Neural crest cell (in vitro differentiated cells): Measurements from ENCODE around the gene LRPAP1. TPM values are rescaled to one million over a fixed set of nuclear protein-coding genes. Genes with fewer than 3 reads are reported as not detected.

Source experiments
- DNase-seq: peaks from one replicate; pipeline ENCODE4 v3.0.0; 2021; ENCODE audit warnings: low read depth, mixed read lengths, low spot score
- H3K27ac Mint-ChIP-seq: one replicate; pipeline ENCODE4 v1.8.0; 2021; ENCODE audit warnings: mild to moderate bottlenecking, mixed read lengths; ENCODE audit not compliant: unreplicated experiment
- H3K27me3 Mint-ChIP-seq: 2 replicates; pipeline ENCODE4 v1.8.0; 2021; ENCODE audit warnings: low read depth, mild to moderate bottlenecking, mixed read lengths
- H3K36me3 Mint-ChIP-seq: 2 replicates; pipeline ENCODE4 v1.8.0; 2021; ENCODE audit warnings: low read depth, mild to moderate bottlenecking, mixed read lengths
- H3K4me1 Mint-ChIP-seq: 2 replicates; pipeline ENCODE4 v1.8.0; 2021; ENCODE audit warnings: mixed read lengths
- H3K4me3 Mint-ChIP-seq: one replicate; pipeline ENCODE4 v1.8.0; 2021; ENCODE audit warnings: mild to moderate bottlenecking, mixed read lengths
- H3K9me3 Mint-ChIP-seq: 2 replicates; pipeline ENCODE4 v1.8.0; 2021; ENCODE audit warnings: mixed read lengths
- CTCF ChIP-seq: fragments of 200-600 bp; sonication (generic); conservative IDR thresholded peaks from 2 replicates; pipeline ENCODE4 v1.5.0; 2021; ENCODE audit warnings: antibody characterized with exemption, mild to moderate bottlenecking
- total RNA-seq: library from RNA; stranded (reverse); gene quantifications from 2 replicates; pipeline ENCODE4 v1.2.1, GENCODE V29; 2021

Gene LRPAP1
- total RNA-seq, 1 donor from 2014 or later: 116 TPM

GRCh38 chr4:3527914-3528876 is 4.0 kb downstream of the LRPAP1 start:
- Mint-ChIP-seq H3K4me1 (peaks cover 42% of the 10 kb centered on the region), H3K27ac (no peak overlapping the region), H3K27me3 (no peaks in the 10 kb centered on the region), H3K36me3 (no peaks in the 10 kb centered on the region), H3K9me3 (no peaks in the 10 kb centered on the region), H3K4me3 (peak overlapping the region; percentile 44)
- TF ChIP-seq CTCF: no peak
- no peak for DNase-seq

- Mint-ChIP-seq H3K36me3 (no peaks in the 10 kb centered on the region), H3K27ac (no peak overlapping the region), H3K4me1 (peaks cover 37% of the 10 kb centered on the region), H3K27me3 (no peaks in the 10 kb centered on the region), H3K9me3 (no peaks in the 10 kb centered on the region), H3K4me3 (peak overlapping the region; percentile 62)
- DNase-seq: no peak
- TF ChIP-seq CTCF: no peak
Measured at GRCh38 chr4:3527101-3527913, 4.9 kb downstream of the LRPAP1 start.

GRCh38 chr4:3526456-3526855 is 5.8 kb downstream of the LRPAP1 start:
- H3K27ac Mint-ChIP-seq: no peak overlapping the region
- no peaks in the 10 kb centered on the region for H3K27me3 Mint-ChIP-seq
- no peak for DNase-seq

DNA sequence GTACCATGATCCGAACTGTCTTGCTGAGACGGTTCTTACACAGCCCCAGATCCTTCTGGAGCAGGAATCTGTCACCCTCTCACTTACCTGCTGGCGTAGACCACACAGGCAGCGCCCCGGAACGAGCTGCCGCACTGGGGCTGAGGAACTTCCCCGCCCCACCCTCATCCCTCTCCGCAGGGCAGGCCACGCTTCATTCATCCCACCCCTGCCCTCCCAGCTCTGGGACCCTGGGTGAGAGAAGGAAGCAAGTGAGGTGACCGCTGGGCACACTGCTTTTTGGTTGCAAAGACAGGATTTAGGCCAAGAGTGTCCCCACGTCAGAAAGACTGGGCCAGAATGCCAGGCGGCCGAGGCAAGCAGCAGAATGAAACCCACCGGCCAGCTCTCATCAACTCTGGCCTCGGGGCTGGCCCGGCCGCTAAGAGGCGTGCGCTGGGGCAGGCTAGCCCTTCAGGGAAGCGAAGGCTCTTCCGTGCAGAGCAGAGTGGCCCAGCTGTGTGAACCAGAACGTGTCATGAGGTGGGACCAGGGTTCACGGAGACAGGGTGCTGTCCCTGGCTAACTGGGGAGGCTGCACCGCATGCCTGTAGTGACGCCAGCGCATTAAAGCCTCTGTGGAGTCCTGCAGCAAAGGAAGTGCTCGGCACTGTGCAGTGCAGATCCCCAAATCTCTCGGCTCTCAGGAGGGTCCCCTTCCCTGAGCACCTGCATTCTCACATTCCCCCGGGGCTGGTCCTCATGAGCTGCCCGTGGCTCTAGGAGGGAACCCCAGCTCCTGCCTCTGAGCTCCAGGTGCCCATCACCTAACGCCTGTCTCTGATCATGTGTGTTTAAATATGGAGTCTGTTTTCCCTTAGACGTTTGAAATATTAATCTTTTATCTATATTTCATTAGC is 6.4 kb downstream of the LRPAP1 start:
- Mint-ChIP-seq H3K27ac (no peak overlapping the region), H3K27me3 (no peaks in the 10 kb centered on the region), H3K4me1 (peaks cover 23% of the 10 kb centered on the region), H3K36me3 (no peaks in the 10 kb centered on the region), H3K4me3 (peak overlapping the region; percentile 8), H3K9me3 (no peaks in the 10 kb centered on the region)
- no peak for DNase-seq
- TF ChIP-seq CTCF: no peak

More at GRCh38 chr4:3526456-3526855, 5.8 kb downstream of the LRPAP1 start:
- Mint-ChIP-seq H3K36me3 (no peaks in the 10 kb centered on the region), H3K4me1 (peaks cover 30% of the 10 kb centered on the region), H3K4me3 (peak overlapping the region; percentile 62), H3K9me3 (no peaks in the 10 kb centered on the region)
- no peak for TF ChIP-seq CTCF

DNA sequence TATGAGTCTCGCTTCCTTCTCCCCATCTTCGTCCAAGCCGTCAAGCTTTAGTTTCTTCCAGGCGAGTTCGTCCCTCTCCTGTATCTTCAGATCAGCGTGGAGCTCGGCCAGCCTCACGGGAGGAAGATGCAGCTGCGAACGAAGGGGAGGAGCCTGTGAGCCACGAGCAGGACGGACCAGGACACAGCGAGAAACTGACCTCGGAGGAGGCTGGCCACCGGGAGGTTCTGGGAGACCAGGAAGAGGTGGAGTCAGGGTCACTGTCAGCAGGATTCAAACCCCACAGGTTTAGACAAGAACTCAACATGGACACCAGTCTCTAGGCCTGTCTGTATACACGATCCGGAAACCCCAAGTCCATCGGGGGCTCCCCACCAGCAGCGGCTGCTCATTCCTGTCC is 7.3 kb downstream of the LRPAP1 start:
- DNase-seq: no peak
- Mint-ChIP-seq H3K9me3 (no peaks in the 10 kb centered on the region), H3K4me1 (peaks cover 18% of the 10 kb centered on the region), H3K27ac (no peak overlapping the region), H3K36me3 (no peaks in the 10 kb centered on the region), H3K27me3 (no peaks in the 10 kb centered on the region), H3K4me3 (no peak overlapping the region)
- no peak for TF ChIP-seq CTCF
